Mammary epithelial cell (primary cell): ENCODE measurements around the gene MYL3.

Source experiments
- EZH2 ChIP-seq: IDR thresholded peaks from 2 replicates; pipeline ENCODE4 v1.6.1; 2012; ENCODE audit warnings: low read length, inconsistent platforms, borderline replicate concordance
- TF ChIP-seq, protein P1 (sequence below), 2 donors: IDR thresholded peaks in 1 of 2; conservative IDR thresholded peaks in 1 of 2; 2 replicates each; pipeline ENCODE4 v1.5.1; 2011 to 2012; ENCODE audit warnings: inconsistent platforms in 2 of 2, low read length in 2 of 2, mild to moderate bottlenecking in 2 of 2, control low read depth in 1 of 2, low read depth in 1 of 2; ENCODE audit not compliant: insufficient read depth in 1 of 2; ENCODE audit errors: extremely low read depth in 1 of 2

DNA sequence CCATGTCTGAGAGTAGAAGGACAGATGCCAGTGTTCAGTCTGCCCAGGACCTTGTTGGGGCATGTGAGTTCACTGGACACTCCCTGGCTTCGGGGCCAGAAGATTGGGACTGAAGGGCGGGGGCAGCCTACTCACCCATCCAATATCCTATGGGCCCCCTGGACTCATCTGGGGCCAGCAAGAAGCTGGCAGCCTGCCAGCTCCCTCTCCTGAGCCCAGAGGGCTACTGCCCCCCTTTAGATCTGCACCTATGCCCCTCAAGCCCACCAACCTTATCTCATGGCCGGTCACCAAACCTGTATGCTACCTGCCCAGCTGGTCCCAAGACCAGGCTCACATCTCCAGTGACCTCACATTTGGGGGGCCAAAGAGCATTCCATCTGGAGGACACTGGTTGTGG lies 22.4 kb upstream of the MYL3 start:
- TF ChIP-seq, protein P1, sequence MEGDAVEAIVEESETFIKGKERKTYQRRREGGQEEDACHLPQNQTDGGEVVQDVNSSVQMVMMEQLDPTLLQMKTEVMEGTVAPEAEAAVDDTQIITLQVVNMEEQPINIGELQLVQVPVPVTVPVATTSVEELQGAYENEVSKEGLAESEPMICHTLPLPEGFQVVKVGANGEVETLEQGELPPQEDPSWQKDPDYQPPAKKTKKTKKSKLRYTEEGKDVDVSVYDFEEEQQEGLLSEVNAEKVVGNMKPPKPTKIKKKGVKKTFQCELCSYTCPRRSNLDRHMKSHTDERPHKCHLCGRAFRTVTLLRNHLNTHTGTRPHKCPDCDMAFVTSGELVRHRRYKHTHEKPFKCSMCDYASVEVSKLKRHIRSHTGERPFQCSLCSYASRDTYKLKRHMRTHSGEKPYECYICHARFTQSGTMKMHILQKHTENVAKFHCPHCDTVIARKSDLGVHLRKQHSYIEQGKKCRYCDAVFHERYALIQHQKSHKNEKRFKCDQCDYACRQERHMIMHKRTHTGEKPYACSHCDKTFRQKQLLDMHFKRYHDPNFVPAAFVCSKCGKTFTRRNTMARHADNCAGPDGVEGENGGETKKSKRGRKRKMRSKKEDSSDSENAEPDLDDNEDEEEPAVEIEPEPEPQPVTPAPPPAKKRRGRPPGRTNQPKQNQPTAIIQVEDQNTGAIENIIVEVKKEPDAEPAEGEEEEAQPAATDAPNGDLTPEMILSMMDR (conservative IDR thresholded peaks at IDR 0.05 in 1 of 2, IDR thresholded peaks at IDR 0.05 in 1 of 2; ENCODE audit: extremely low read depth in 1 of 2, insufficient read depth in 1 of 2, low read depth in 1 of 2, low read length in 2 of 2), result no peak
- TF ChIP-seq EZH2, result no peak
